GM21381 (cell line): ENCODE data around the gene MLF1.
A peak's percentile ranks its signal among the peaks of the same experiment; 100 is the strongest.
"Not testable (repeated sequence)": the region's sequence is repeated elsewhere in the genome, so short reads cannot be mapped to it uniquely, and the experiment has no call there.

Experiments used
- ATAC-seq: cut with Tn5 transposase; IDR thresholded peaks from one replicate; pipeline ENCODE4 v1.9.1; 2021; ENCODE audit warnings: mild to moderate bottlenecking, moderate library complexity; ENCODE audit not compliant: unreplicated experiment

MLF1 gene

GRCh38 chr3:158570999-158571702 is at the start of gene MLF1:
TSS of gene MLF1 (plus strand) at chr3:158571194. CDS start at chr3:158571301, 107 bp downstream.
- peak; percentile 100 for ATAC-seq

GRCh38 chr3:158522221-158523136 is 48.5 kb upstream of the MLF1 start:
- ATAC-seq, result no peak

- no peak for ATAC-seq
Measured at GRCh38 chr3:158528076-158528674, 42.8 kb upstream of the MLF1 start.

- no peak for ATAC-seq
Measured at GRCh38 chr3:158531334-158531733, 39.7 kb upstream of the MLF1 start.

- ATAC-seq, result no peak
Measured at GRCh38 chr3:158532099-158532734, 38.8 kb upstream of the MLF1 start.

GRCh38 chr3:158535918-158536317 is 35.1 kb upstream of the MLF1 start:
- no peak for ATAC-seq

GRCh38 chr3:158539414-158540014 is 31.5 kb upstream of the MLF1 start:
- ATAC-seq, result peak; percentile 63

GRCh38 chr3:158540066-158540465 is 30.9 kb upstream of the MLF1 start:
- ATAC-seq, result no peak

- no peak for ATAC-seq
Measured at GRCh38 chr3:158548691-158549090, 22.3 kb upstream of the MLF1 start.

GRCh38 chr3:158549938-158550337 is 21.1 kb upstream of the MLF1 start:
- ATAC-seq, result not testable (repeated sequence)

GRCh38 chr3:158552124-158552523 is 18.9 kb upstream of the MLF1 start:
- no peak for ATAC-seq

- no peak for ATAC-seq
Measured at GRCh38 chr3:158559504-158559903, 11.5 kb upstream of the MLF1 start.

GRCh38 chr3:158560979-158561378 is 10.0 kb upstream of the MLF1 start:
- ATAC-seq, result no peak

- no peak for ATAC-seq
Measured at GRCh38 chr3:158562674-158563073, 8.3 kb upstream of the MLF1 start.

- ATAC-seq, result no peak
Measured at GRCh38 chr3:158563076-158563475, 7.9 kb upstream of the MLF1 start.

- ATAC-seq, result no peak
Measured at GRCh38 chr3:158565076-158565475, 5.9 kb upstream of the MLF1 start.

- no peak for ATAC-seq
Measured at GRCh38 chr3:158568784-158569183, 2.2 kb upstream of the MLF1 start.

GRCh38 chr3:158569794-158570193 is 1.2 kb upstream of the MLF1 start:
- ATAC-seq, result no peak

GRCh38 chr3:158571969-158572765 is 1.2 kb downstream of the MLF1 start:
- ATAC-seq, result no peak

- ATAC-seq, result no peak
Measured at GRCh38 chr3:158572766-158573060, 1.7 kb downstream of the MLF1 start.
